ENCODE measurements around the gene ZFP36L1. TPM values are rescaled to one million over a fixed set of nuclear protein-coding genes. Genes with fewer than 3 reads are reported as not detected.

ZFP36L1 gene
- total and polyA plus RNA-seq, 2 of the 13 experiments (the other 11 are each of a cell fraction or from before 2014, with no cell fraction given) = 7.4 to 10.2 TPM

DNA sequence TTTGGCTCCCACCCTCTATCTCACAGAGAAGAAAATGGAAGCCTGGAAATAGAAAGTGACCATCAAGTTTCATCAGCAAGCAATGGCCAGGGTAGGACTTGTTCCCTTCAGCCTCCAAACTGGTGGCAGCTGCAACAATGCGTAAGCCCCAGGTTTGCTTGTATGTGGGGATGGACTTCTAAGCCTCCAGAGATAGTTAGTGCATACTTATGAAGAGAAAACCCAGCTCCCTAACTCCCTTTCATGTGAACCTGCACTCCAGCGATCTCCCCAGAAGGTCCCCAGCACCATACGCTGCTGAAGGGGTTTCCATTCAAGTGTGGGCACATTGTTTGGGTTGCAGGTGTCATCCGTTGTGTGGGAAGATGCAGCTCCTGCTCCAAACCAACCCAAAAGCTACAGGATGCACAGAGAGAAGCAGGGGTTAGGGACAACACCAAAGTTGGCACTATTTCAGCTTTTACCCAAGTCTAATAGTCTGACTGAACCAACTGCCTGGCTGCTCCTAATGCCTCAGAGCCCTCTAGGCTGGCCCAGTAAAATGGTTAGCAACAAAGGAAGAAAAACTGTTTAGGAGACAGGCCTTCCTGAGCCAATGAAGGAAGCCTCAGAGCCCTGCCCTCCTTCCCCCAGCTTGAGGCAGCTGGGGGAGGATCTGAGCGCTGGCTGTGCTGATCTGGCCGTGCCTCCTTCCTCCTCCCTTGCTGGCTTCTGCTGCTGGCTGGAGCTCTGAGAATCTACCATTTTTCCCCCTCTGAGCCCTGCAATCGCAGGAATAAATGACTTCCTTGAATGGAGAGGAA lies 12.3 kb downstream of the ZFP36L1 start:
- Histone ChIP-seq H3K4me2 (ENCODE audit: low read depth, low read length) (peak overlapping the region; percentile 80), H3K4me3 (replicated peaks in 1 of 3; ENCODE audit: insufficient read depth in 1 of 3, low read depth in 2 of 3, low read length in 3 of 3) (peak overlapping the region; percentile 37 to 65 (median 51)), H3K4me1 (ENCODE audit: insufficient read depth, low read length) (peaks cover 91% of the 10 kb centered on the region), H3K27ac (ENCODE audit: extremely low read length, insufficient read depth, low read length) (peak overlapping the region; percentile 69), H3K9me3 (ENCODE audit: low read length) (no peaks in the 10 kb centered on the region), H3K27me3 (ENCODE audit: control insufficient read depth in 1 of 2, insufficient read depth in 2 of 2, low read length in 2 of 2) (no peaks in the 10 kb centered on the region), H4K20me1 (ENCODE audit: insufficient read depth, low read length) (no peaks in the 10 kb centered on the region), H3K36me3 (replicated peaks in 1 of 2; ENCODE audit: control insufficient read depth in 1 of 2, insufficient read depth in 2 of 2, low read length in 2 of 2) (no peaks in the 10 kb centered on the region), H3K79me2 (ENCODE audit: insufficient read depth, low read length) (no peaks in the 10 kb centered on the region), H2AFZ (ENCODE audit: low read length) (peak overlapping the region; percentile 77), H3K9ac (ENCODE audit: insufficient read depth, low read depth, low read length) (peak overlapping the region; percentile 69)
- DNase-seq (ENCODE audit: low spot score) = no peak
- 0 out of 3 replicates have a peak, but pooled peaks have one; percentile 2 for ATAC-seq
- in situ Hi-C loops (cut with HindIII; ENCODE audit: extremely low pct_ligation_motif_present, low pct_unique_long_range_greater_than_20kb) (no loop called here), intact Hi-C loops (cut with micrococcal nuclease; ENCODE audit: unreplicated experiment) (loop anchor here (10.0 kb wide), 2 partner anchors 186 to 316 kb away; no protein-coding TSS in a partner anchor)
- TSS peak; percentile 71 for BruUV-seq (replicated peaks)
- ChIA-PET POLR2A (interaction anchor here (0.9 to 8.6 kb wide), 16 partner anchors 10 to 608 kb away, joined by 3 to 244 read pairs (median 6); partner anchors contain the start of gene ZFP36L1), CTCF (ENCODE audit: low intra/inter-chr PET ratio, low total read pairs) (interaction anchor here (2.3 kb wide), 1 partner anchor 8 kb away, joined by 10 read pairs; no protein-coding TSS in a partner anchor)
- WGBS (ENCODE audit: low lambda C conversion rate) = 22% methylated on average over 4 of the region's 7 CpGs
- FAIRE-seq = peak; percentile 23
- TF ChIP-seq RBFOX2 (IDR thresholded peaks at IDR 0.05; ENCODE audit: low read depth, low read length) (0 out of 2 replicates have a peak, but pooled peaks have one; percentile 37), ZNF12 (CRISPR knock-in tag; IDR thresholded peaks at IDR 0.05) (peak; percentile 59; the same call in 1 of the 2 replicates), POGZ (CRISPR knock-in tag; IDR thresholded peaks at IDR 0.05) (no peak), HNRNPLL (IDR thresholded peaks at IDR 0.05; ENCODE audit: low read depth, low read length, poor library complexity, severe bottlenecking) (no peak), ZNF572 (CRISPR knock-in tag; IDR thresholded peaks at IDR 0.05) (0 out of 2 replicates have a peak, but pooled peaks have one; percentile 44), ATAD3A (CRISPR knock-in tag; IDR thresholded peaks at IDR 0.05) (no peak), ZNF263 (CRISPR knock-in tag; IDR thresholded peaks at IDR 0.05) (peak; percentile 61), ZMAT3 (CRISPR knock-in tag; conservative IDR thresholded peaks at IDR 0.05) (0 out of 2 replicates have a peak, but pooled peaks have one; percentile 24), SP1 (IDR thresholded peaks at IDR 0.05) (no peak), SP1 (CRISPR knock-in tag; IDR thresholded peaks at IDR 0.05) (no peak), FIP1L1 (IDR thresholded peaks at IDR 0.05; ENCODE audit: borderline replicate concordance, insufficient read depth, low read depth, low read length) (no peak)
- TF ChIP-seq, protein P1, sequence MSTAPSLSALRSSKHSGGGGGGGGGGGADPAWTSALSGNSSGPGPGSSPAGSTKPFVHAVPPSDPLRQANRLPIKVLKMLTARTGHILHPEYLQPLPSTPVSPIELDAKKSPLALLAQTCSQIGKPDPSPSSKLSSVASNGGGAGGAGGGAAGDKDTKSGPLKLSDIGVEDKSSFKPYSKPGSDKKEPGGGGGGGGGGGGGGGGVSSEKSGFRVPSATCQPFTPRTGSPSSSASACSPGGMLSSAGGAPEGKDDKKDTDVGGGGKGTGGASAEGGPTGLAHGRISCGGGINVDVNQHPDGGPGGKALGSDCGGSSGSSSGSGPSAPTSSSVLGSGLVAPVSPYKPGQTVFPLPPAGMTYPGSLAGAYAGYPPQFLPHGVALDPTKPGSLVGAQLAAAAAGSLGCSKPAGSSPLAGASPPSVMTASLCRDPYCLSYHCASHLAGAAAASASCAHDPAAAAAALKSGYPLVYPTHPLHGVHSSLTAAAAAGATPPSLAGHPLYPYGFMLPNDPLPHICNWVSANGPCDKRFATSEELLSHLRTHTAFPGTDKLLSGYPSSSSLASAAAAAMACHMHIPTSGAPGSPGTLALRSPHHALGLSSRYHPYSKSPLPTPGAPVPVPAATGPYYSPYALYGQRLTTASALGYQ (CRISPR knock-in tag; IDR thresholded peaks at IDR 0.05) = no peak
- TF ChIP-seq, protein P2, sequence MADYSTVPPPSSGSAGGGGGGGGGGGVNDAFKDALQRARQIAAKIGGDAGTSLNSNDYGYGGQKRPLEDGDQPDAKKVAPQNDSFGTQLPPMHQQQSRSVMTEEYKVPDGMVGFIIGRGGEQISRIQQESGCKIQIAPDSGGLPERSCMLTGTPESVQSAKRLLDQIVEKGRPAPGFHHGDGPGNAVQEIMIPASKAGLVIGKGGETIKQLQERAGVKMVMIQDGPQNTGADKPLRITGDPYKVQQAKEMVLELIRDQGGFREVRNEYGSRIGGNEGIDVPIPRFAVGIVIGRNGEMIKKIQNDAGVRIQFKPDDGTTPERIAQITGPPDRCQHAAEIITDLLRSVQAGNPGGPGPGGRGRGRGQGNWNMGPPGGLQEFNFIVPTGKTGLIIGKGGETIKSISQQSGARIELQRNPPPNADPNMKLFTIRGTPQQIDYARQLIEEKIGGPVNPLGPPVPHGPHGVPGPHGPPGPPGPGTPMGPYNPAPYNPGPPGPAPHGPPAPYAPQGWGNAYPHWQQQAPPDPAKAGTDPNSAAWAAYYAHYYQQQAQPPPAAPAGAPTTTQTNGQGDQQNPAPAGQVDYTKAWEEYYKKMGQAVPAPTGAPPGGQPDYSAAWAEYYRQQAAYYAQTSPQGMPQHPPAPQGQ (CRISPR knock-in tag; IDR thresholded peaks at IDR 0.05; ENCODE audit: borderline replicate concordance) = no peak
- TF ChIP-seq, protein P3, sequence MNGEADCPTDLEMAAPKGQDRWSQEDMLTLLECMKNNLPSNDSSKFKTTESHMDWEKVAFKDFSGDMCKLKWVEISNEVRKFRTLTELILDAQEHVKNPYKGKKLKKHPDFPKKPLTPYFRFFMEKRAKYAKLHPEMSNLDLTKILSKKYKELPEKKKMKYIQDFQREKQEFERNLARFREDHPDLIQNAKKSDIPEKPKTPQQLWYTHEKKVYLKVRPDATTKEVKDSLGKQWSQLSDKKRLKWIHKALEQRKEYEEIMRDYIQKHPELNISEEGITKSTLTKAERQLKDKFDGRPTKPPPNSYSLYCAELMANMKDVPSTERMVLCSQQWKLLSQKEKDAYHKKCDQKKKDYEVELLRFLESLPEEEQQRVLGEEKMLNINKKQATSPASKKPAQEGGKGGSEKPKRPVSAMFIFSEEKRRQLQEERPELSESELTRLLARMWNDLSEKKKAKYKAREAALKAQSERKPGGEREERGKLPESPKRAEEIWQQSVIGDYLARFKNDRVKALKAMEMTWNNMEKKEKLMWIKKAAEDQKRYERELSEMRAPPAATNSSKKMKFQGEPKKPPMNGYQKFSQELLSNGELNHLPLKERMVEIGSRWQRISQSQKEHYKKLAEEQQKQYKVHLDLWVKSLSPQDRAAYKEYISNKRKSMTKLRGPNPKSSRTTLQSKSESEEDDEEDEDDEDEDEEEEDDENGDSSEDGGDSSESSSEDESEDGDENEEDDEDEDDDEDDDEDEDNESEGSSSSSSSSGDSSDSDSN (CRISPR knock-in tag; IDR thresholded peaks at IDR 0.05) = peak; percentile 54
- TF ChIP-seq, protein P4, sequence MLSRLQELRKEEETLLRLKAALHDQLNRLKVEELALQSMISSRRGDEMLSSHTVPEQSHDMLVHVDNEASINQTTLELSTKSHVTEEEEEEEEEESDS (CRISPR knock-in tag; IDR thresholded peaks at IDR 0.05; ENCODE audit: borderline replicate concordance) = no peak
- TF ChIP-seq, protein P5, sequence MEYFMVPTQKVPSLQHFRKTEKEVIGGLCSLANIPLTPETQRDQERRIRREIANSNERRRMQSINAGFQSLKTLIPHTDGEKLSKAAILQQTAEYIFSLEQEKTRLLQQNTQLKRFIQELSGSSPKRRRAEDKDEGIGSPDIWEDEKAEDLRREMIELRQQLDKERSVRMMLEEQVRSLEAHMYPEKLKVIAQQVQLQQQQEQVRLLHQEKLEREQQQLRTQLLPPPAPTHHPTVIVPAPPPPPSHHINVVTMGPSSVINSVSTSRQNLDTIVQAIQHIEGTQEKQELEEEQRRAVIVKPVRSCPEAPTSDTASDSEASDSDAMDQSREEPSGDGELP (IDR thresholded peaks at IDR 0.05; ENCODE audit: borderline replicate concordance, low read depth) = no peak

All from HepG2 (cell line).